Activated B cell treated with CpG ODN at 0.5 μM for 24 hours (primary cell): Measurements from ENCODE around the gene DNAH12. TPM values are rescaled to one million over a fixed set of nuclear protein-coding genes. Genes with fewer than 3 reads are reported as not detected.

Experiments used
- ATAC-seq: fragments of 200-7000 bp; cut with Tn5 transposase; one replicate; pipeline ENCODE4 v1.10.0; 2021; ENCODE audit warnings: low read depth, mild to moderate bottlenecking, moderate library complexity
- CTCF ChIA-PET: fragments of 350-600 bp; sonication (Branson Sonifier 250); formaldehyde crosslinking; loops from one replicate; lab custom pipeline; 2021; ENCODE audit warnings: antibody characterized with exemption; lab: Charles Lee
- POLR2A ChIA-PET: fragments of 350-600 bp; sonication (Branson Sonifier 250); formaldehyde crosslinking; loops from one replicate; lab custom pipeline; 2021; ENCODE audit warnings: antibody characterized with exemption; lab: Charles Lee
- DNase-seq: peaks from one replicate; pipeline ENCODE4 v3.0.0; 2022
- H3K27ac Mint-ChIP-seq: one replicate; pipeline ENCODE4 v1.8.0; 2020; ENCODE audit warnings: mixed read lengths
- H3K27me3 Mint-ChIP-seq: one replicate; pipeline ENCODE4 v1.8.0; 2021; ENCODE audit warnings: mixed read lengths
- H3K36me3 Mint-ChIP-seq: one replicate; pipeline ENCODE4 v1.8.0; 2021; ENCODE audit warnings: low read depth, mixed read lengths
- H3K4me1 Mint-ChIP-seq: one replicate; pipeline ENCODE4 v1.8.0; 2021; ENCODE audit warnings: mixed read lengths
- H3K4me3 Mint-ChIP-seq: one replicate; pipeline ENCODE4 v1.8.0; 2020; ENCODE audit warnings: mild to moderate bottlenecking, mixed read lengths
- H3K9me3 Mint-ChIP-seq: one replicate; pipeline ENCODE4 v1.8.0; 2020; ENCODE audit warnings: mixed read lengths
- intact Hi-C: fragments of 100-400 bp; cut with micrococcal nuclease; formaldehyde crosslinking; loops from one replicate; pipeline ENCODE4 v1.15.1; 2024
- total RNA-seq: library from RNA; stranded (reverse); gene quantifications from 2 replicates; pipeline ENCODE4 v1.2.3, GENCODE V29; 2022
- TF ChIP-seq, protein P1 (sequence below): fragments of 200-600 bp; IDR thresholded peaks from one replicate; pipeline ENCODE4 v1.8.0; 2022; ENCODE audit warnings: antibody characterized with exemption, mild to moderate bottlenecking

The DNAH12 gene
- total RNA-seq, 1 donor from 2014 or later, result 0.22 TPM

DNA sequence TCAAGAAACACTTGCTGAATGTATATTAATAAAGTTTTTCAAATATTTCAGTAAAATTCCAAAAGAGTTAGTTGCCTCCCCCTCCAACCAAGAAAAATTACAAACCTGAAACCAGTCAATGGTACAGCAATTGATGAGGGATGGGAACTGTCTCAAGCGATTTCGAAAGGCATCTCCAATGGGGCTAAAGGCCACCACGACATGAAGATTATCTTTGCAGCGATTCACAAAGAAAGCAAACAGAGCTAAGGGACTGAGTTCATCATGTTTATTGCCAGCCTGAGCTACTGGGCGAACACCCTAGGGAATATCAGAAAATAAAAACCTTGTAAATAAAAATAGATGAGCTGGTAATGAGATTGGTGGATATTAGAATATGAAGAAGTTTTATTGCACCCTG is 152.4 kb downstream of the DNAH12 start:
- H3K9me3 Mint-ChIP-seq, result no peaks in the 10 kb centered on the region
- no peak overlapping the region for H3K27ac Mint-ChIP-seq
- H3K4me1 Mint-ChIP-seq, result peaks cover 7% of the 10 kb centered on the region
- no peaks in the 10 kb centered on the region for H3K27me3 Mint-ChIP-seq
- intact Hi-C loops, result loop anchor here (10.0 kb wide), 1 partner anchor 433 kb away; no protein-coding TSS in a partner anchor
- DNase-seq (no peak), ATAC-seq (no peak)
- no peaks in the 10 kb centered on the region for H3K36me3 Mint-ChIP-seq
- ChIA-PET POLR2A (no interaction called here), CTCF (no interaction called here)
- TF ChIP-seq, protein P1, sequence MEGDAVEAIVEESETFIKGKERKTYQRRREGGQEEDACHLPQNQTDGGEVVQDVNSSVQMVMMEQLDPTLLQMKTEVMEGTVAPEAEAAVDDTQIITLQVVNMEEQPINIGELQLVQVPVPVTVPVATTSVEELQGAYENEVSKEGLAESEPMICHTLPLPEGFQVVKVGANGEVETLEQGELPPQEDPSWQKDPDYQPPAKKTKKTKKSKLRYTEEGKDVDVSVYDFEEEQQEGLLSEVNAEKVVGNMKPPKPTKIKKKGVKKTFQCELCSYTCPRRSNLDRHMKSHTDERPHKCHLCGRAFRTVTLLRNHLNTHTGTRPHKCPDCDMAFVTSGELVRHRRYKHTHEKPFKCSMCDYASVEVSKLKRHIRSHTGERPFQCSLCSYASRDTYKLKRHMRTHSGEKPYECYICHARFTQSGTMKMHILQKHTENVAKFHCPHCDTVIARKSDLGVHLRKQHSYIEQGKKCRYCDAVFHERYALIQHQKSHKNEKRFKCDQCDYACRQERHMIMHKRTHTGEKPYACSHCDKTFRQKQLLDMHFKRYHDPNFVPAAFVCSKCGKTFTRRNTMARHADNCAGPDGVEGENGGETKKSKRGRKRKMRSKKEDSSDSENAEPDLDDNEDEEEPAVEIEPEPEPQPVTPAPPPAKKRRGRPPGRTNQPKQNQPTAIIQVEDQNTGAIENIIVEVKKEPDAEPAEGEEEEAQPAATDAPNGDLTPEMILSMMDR, result no peak
- H3K4me3 Mint-ChIP-seq, result no peak overlapping the region

DNA sequence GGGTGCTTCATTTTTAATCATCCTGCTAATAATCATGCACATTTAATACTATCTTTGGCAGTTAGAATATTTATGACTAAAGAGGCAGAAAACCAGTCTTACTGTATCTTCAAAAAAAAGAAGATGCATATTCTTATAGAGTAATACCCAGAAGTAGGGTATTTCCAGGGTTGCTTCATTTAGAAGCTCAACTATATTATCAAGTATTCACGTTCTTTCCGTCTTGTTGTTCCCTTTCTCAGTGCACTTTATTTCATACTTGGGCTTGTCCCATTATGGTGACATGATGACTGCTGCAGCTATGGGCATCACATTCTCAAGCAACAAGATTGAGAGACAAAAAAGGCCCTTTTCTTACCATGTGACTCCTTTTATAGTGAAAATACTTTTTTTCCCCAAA is 154.9 kb downstream of the DNAH12 start:
- POLR2A ChIA-PET, result no interaction called here
- intact Hi-C loops, result no loop called here
- DNase-seq, result no peak
- Mint-ChIP-seq H3K4me3 (no peak overlapping the region), H3K27ac (no peak overlapping the region), H3K4me1 (peaks cover 4% of the 10 kb centered on the region), H3K36me3 (no peaks in the 10 kb centered on the region), H3K27me3 (no peaks in the 10 kb centered on the region), H3K9me3 (no peaks in the 10 kb centered on the region)
- TF ChIP-seq, protein P1, result no peak
- ATAC-seq, result no peak
- CTCF ChIA-PET, result no interaction called here

GRCh38 chr3:57386307-57386706 is 157.8 kb downstream of the DNAH12 start:
- H3K27me3 Mint-ChIP-seq, result no peaks in the 10 kb centered on the region
- no peaks in the 10 kb centered on the region for H3K9me3 Mint-ChIP-seq
- ATAC-seq (no peak), DNase-seq (no peak)
- ChIA-PET CTCF (interaction anchor here (2.0 kb wide), 1 partner anchor 11 kb away, joined by 9 read pairs; no protein-coding TSS in a partner anchor), POLR2A (no interaction called here)
- H3K36me3 Mint-ChIP-seq, result no peaks in the 10 kb centered on the region
- H3K4me1 Mint-ChIP-seq, result peaks cover 13% of the 10 kb centered on the region
- TF ChIP-seq, protein P1, result no peak
- no peak overlapping the region for H3K4me3 Mint-ChIP-seq
- intact Hi-C loops, result no loop called here
- H3K27ac Mint-ChIP-seq, result no peak overlapping the region

DNA sequence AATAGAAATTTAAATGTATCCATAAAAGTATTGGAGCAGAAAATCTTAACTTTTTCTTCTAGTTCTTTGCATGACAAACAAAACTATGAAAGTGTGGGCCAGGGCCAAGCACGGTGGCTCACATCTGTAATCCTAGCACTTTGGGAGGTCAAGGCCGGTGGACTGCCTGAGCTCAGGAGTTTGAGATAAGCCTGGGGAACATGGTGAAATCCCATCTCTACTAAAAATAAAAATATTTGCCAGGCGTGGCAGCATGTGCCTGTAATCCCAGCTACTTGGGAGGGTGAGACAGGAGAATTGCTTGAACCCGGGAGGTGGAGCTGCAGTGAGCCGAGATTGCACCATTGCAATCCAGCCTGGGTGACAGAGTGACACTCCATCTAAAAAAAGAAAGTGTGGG is 158.6 kb downstream of the DNAH12 start:
- no peaks in the 10 kb centered on the region for H3K36me3 Mint-ChIP-seq
- H3K9me3 Mint-ChIP-seq, result no peaks in the 10 kb centered on the region
- H3K27me3 Mint-ChIP-seq, result no peaks in the 10 kb centered on the region
- CTCF ChIA-PET, result interaction anchor here (2.0 kb wide), 1 partner anchor 12 kb away, joined by 9 read pairs; no protein-coding TSS in a partner anchor
- intact Hi-C loops, result no loop called here
- no peak for ATAC-seq
- no peak for DNase-seq
- TF ChIP-seq, protein P1, result no peak
- H3K27ac Mint-ChIP-seq, result no peak overlapping the region
- peaks cover 13% of the 10 kb centered on the region for H3K4me1 Mint-ChIP-seq
- no peak overlapping the region for H3K4me3 Mint-ChIP-seq
- POLR2A ChIA-PET, result no interaction called here

- no peak for ATAC-seq
- Mint-ChIP-seq H3K27ac (no peak overlapping the region), H3K4me3 (no peak overlapping the region), H3K27me3 (no peaks in the 10 kb centered on the region), H3K4me1 (peaks cover 13% of the 10 kb centered on the region), H3K36me3 (no peaks in the 10 kb centered on the region), H3K9me3 (no peaks in the 10 kb centered on the region)
- intact Hi-C loops, result no loop called here
- CTCF ChIA-PET, result interaction anchor here (1.0 kb wide), 1 partner anchor 14 kb away, joined by 3 read pairs; no protein-coding TSS in a partner anchor
- POLR2A ChIA-PET, result no interaction called here
- no peak for DNase-seq
- TF ChIP-seq, protein P1, result no peak
These were observed 160.3 kb downstream of the DNAH12 start for GRCh38 chr3:57383838-57384237.
